GM10847 (cell line): ENCODE measurements around the gene C19orf53.
A peak's percentile ranks its signal among the peaks of the same experiment; 100 is the strongest.

Experiments
- POLR2A ChIP-seq: IDR thresholded peaks from 2 replicates; pipeline ENCODE4 v1.6.1; 2011; ENCODE audit not compliant: insufficient read length; ENCODE audit errors: extremely low read depth

The C19orf53 gene

DNA sequence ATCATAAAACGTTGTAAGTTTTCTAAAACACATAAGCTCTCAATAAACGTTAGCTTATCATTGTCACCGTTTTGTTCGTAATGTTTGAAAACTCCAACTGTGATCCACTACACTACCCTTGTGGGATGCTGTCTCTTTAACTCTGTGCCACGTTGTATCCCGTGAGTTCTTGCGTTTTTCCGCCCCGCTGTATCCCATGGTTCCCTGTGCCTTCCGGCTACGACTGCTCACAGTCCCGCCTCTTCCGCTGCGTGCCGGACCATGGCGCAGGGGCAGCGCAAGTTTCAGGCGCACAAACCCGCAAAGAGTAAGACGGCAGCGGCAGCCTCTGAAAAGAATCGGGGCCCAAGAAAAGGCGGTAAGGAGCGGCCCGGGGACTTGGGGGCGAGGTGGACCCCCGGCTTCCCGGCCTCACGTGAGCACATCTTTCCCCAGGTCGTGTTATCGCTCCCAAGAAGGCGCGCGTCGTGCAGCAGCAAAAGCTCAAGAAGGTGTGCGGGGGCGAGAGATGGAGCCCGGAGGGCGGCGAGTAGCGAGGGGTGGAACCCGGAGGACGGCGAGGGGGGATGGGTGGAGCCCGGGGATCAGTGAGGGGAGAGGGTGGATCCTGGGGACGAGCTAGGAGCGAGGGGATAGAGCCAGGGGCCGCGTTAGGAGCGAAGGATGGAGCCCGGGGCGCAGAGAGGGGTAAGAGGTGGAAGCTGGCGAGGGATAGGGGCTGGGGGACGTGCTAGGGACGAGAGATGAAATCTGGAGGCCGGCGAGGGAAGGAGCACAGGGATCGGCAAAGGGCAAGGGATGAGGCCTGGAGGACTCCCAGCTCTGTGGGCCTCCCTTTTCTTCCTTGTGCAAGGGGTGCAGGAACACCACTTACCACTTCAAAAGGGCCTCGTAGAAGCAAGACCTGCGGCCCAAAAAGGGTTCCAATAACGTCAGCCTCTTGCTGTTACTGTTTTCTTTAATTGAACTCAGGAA is at the start of gene C19orf53:
C19orf53 (plus strand) TSS at position 240 of the 975 bp plus-strand sequence; CDS start at position 262, 22 bp downstream.
- TF ChIP-seq POLR2A = peak; percentile 77

DNA sequence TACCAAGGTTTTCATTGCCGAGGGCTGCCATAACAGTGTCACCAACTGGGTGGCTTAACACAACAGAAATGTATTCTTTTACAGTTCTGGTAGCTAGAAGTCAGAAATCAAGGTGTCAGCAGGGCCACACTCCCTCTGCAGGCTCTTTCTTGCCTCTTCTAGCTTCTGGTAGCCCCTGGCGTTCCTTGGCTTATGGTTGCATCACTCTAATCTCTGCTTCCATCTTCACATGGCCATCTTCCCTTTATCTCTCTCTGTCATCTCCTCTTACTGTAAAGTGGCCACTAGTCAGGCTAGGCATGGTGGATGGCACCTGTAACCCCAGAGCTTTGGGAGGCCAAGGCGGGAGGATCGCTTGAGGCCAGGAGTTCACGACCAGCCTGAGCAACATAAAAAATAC is 47.9 kb upstream of the C19orf53 start:
- no peak for TF ChIP-seq POLR2A

DNA sequence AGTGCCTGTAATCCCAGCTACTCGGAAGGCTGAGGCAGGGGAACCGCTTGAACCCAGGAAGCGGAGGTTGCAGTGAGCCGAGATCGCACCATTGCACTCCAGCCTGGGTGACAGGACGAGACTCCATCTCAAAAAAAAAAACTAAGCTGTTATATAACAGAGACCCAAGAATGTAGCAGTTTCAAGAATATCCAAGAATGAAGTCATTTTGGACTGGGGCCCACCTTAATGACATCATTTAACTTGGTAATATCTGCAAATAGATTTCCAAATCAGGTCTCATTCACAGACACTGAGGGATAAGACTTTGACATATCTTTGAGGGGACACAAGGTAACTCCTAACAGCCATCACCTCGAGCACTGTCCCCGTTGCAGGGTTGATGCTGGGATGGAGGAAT is 46.5 kb upstream of the C19orf53 start:
- no peak for TF ChIP-seq POLR2A

DNA sequence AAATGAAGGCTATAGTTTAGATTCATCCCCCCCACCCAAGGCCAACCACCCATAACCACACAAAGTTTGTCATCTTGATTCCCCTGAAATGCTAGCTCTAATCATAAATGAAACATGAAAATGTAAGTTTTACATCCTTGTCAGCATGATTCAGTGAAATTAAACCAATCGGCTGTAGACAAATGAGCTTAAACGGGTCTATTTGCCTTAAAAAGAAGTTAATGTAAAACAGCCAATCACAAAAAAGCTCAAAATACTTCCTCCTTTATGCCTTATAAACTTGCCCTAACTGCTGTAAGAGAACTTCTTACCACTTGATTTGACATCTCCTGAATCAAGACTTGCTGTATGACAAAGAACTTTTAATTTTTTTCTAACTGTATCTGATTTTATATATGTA is 44.4 kb upstream of the C19orf53 start:
- no peak for TF ChIP-seq POLR2A

DNA sequence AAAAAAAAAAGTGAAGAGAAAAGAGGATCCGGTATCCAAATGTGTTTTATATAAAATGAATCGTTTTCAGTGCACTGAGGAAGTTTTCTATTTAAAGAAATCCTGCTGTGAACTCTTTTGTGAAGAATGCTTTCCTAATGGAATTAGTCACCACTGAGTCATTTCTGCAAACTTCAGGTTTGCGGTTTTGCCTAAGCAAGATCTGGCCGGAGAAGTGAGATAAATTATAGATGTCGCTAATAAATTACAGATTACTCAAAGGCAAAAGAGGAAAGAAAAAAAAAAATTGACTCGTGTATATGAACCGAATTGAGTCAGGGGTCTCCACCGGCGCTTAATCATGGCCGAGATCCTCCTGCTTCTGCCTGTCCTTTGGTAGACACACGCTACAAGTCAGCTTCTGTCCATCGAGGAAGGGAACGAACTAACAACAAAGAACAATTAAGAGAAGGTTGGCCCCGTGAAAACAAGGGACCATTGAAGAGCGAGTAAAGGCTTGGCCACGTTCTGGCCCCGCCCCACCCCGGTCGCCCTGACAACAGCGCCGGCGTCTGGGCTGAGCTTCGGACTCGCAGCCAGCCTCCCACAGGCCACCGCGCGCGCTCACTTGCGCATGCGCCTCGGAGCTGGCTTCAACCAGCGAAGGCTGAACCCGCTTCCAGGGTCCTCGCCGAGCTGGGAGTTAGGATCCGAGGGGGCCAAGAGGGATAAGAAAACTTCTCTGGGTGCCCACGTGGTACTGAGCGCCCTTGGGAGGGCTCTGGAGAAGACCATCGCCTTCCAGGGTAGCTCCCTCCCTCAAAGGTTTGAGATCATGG is 42.9 kb upstream of the C19orf53 start:
- peak; percentile 77 for TF ChIP-seq POLR2A

DNA sequence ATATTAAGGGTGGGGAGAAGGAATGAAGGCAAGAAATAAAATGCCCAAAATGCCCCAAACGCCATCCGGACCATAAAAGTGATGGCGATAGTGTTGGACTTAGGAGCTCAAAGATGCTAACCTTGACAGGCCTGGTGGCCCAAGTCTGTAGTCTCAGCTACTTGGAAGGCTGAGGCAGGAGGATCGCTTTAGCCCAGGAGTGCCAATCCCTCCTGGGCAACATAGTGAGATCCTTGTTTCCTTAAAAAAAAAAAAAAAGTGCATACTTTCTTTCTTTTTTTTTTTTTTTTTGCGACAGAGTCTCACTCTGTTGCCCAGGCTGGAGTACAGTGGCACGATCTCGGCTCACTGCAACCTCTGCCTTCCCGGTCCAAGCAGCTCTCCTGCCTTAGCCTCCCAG is 41.9 kb upstream of the C19orf53 start:
- TF ChIP-seq POLR2A = no peak

DNA sequence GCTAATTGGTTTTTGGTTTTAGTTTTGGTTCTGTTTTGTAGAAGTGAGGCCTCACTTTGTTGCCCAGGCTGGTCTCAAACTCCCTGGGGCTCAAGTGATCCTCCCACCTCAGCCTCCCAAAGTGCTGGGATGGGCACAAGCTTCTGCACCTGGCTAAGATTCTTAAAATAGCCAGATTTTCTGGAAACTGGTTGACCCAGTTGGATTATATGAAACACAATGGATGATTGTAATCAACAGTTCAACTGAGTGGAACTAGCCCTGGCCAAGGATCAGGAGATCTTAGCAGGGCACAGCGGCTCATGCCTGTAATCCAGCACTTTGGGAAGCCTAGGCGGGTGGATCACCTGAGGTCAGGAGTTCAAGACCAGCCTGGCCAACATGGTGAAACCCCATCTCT is 39.5 kb upstream of the C19orf53 start:
- no peak for TF ChIP-seq POLR2A

DNA sequence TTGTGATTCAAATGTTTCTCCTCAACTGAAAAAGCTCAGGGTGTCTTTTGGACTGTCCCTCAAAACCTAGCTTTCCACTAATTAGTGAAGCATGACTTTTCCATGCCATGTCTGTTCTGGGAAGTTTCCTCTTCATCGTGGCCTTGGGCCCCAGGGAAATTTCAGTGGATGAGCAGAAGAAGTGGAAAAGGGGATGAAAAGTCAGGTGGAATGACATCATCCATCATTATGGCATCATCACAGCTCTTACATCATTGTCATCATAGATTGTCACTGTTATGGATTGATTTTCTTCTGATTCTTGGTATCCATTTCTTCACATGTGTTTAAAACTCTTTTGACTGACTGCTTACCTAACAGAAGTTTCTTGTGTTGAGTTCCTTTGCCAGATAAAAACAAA is 36.2 kb upstream of the C19orf53 start:
- TF ChIP-seq POLR2A = no peak

DNA sequence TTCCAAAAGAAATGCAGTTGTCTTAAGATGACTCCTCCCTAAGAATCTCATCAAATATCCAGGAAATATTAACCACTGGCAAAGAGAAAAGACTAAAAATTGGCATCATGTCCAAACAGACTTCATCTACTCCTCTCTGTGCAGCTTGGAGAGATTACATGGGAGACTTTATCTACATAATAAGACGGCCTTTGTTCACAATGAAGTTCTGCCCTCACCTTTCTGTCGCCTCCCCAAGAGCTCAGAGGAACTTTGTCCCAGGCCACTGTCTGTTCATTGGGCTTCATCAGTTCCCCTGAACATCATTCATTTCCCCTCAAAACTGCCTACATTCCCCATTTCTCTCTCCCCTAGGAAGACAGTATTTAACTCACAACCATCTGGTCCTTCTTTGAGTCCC is 32.4 kb upstream of the C19orf53 start:
- no peak for TF ChIP-seq POLR2A

DNA sequence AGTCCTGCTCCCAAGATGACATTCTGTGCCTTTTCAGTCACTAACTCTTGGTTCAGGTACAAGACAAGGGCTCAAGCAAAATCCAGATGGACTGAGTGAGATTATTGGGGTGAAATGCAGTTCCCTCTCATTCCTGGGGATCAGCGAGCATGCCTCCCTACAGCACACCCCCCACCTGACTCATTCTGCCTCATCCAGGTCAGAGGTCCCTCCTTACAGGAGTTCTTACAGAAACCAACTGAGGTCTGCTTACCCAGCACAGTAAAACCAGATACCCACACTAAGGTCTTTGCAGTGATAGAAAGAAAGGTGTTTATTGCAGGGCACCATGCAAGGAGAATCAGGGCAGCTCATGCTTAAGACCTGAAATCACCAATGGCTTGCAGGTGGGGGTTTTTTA is 31.5 kb upstream of the C19orf53 start:
- no peak for TF ChIP-seq POLR2A

DNA sequence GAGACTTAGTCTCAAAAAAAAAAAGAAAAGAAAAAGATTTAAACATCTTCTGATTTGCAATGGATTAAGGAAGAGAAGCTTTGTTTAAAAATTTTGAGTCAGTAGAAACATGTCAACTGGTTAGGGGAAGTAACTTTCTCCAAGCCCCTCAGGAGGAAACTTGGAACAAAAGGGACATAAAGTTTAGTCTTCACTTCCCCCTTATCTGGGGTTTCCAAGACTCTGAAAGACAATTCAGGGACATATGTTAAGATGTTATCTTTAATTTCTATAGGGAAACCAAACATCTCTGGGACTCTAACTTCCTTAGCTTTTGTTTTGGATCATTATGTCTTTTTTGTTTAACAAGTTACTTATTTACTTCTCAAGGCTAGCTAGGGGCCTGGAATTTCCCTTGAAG is 30.1 kb upstream of the C19orf53 start:
- no peak for TF ChIP-seq POLR2A

DNA sequence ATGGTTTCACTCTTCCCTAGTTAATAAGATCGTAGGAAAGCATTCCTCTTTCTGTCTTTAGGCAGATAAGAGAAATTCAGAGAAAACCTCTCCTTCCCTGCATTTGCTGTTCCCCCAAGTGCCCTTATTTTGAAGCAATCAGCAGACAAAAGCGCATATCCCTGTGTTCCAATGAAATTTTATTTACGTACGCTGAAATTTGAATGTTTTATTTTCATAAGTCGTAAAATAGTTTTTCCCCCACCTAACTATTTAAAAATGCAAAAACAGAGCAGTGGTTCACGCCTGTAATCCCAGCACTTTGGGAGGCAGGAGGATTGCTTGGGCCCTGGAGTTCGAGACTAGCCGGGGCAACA is 27.2 kb upstream of the C19orf53 start:
- TF ChIP-seq POLR2A = no peak

DNA sequence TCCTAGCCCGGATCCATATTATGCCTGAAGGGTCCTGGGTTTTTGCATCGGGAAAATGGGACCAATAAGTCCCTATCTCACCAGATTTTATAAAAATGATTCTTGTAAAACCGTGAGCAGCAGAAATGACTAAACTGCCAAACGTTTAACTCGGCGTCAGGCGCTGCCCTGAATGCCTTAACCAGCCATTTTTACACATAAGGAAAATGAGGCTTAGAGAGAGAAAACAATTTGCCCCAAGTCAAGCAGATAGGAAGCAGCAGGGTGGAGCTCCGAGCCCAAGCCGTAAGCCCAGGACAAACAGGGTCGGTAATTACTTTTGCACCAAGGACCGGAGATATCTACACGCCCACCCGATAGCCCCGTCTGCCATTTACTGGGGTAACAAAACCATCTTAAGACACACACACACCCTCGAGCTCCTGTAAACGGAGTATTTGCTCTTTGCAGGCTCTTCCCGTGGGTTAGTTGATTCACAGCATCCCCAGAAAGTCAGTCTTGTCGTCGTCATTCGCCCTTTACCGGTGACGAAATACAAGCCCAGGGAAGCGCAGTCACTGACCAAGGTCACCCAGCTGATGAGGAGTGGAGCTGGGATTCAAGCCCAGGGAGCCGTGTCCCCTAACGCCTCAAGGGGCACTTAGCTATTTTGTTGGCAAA is 26.0 kb upstream of the C19orf53 start:
- no peak for TF ChIP-seq POLR2A

DNA sequence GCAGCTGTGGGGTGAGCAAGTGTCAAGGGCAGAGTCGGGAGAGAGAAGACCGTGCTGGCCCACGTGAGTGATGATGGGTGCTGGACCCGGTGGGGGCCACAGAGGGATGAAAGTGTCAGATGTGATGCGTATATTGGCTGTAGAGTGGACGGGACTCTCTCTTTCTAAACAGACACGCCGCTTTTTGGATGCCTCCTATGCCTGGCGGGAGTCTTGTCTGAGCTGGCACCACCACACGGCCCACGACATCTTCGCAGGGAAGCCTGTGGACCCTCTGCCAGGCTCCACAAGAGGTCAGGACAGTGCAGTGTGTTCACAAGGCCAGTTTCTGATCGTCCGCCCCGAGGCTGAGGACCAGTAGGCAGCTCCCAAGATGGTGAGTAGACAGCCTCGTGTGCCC is 22.8 kb upstream of the C19orf53 start:
- TF ChIP-seq POLR2A = no peak

DNA sequence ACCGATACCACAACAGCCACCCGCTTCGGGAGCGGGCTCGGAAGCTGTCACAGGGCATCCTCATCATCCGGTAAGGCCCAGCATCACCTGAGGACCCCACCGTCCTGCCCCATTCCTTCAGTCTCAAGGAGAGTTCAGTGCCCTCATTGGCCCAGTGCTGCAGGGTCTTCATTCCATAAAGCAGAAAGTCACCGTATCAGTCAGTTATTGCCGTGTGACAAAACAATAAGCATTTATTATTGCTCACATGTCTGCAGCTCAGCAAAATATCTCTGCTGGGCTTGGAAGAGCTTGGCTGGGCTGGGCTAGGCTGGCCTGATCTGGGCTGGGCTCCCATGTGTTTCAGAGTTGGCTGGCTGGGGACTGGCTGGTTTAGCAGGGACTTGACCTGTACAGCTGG is 18.0 kb upstream of the C19orf53 start:
- no peak for TF ChIP-seq POLR2A
